ENCODE data around the gene PPP1R7.

Gene PPP1R7

DNA sequence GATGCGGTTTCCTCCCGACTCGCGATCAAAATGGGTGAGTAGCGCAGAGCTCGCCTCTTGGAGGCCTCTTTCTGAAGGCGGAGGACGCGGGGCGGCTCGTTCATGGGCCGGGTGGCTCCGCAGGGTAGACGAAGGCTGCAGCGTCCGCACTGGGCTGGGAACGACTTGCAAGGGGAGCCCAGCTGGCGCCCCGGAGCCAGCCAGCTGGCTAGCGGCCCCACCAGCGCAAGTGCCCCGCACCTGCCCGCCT is 667 bp upstream of the PPP1R7 start:
- ChIA-PET CTCF (interaction anchor here (0.9 kb wide), 1 partner anchor 140 kb away, joined by 3 read pairs; no protein-coding TSS in a partner anchor), POLR2A (interaction anchor here (0.6 to 2.7 kb wide), 15 partner anchors 9 to 553 kb away, joined by 3 to 13 read pairs (median 3); partner anchors contain the start of genes ING5 and MTERF4)
- H3K4me3 ChIP-seq (ENCODE audit: low read depth, low read length): peak overlapping the region; percentile 94
- TF ChIP-seq ZBTB8A (tag by site-specific recombination; IDR thresholded peaks at IDR 0.05) (peak; percentile 35; the same call in 1 of the 2 replicates), ZBTB20 (tag by site-specific recombination; IDR thresholded peaks at IDR 0.05) (peak; percentile 51; the same call in 1 of the 2 replicates), ZNF221 (tag by site-specific recombination; IDR thresholded peaks at IDR 0.05; ENCODE audit: borderline replicate concordance) (no peak), GLIS2 (tag by site-specific recombination; IDR thresholded peaks at IDR 0.05) (0 out of 2 replicates have a peak, but pooled peaks have one; percentile 26), EGR2 (tag by site-specific recombination; IDR thresholded peaks at IDR 0.05; ENCODE audit: low read depth) (0 out of 2 replicates have a peak, but pooled peaks have one; percentile 17), PRDM10 (tag by site-specific recombination; IDR thresholded peaks at IDR 0.05) (0 out of 2 replicates have a peak, but pooled peaks have one; percentile 4), ZNF133 (tag by site-specific recombination; IDR thresholded peaks at IDR 0.05) (peak; percentile 29; the same call in 1 of the 2 replicates), ZNF423 (tag by site-specific recombination; IDR thresholded peaks at IDR 0.05) (0 out of 2 replicates have a peak, but pooled peaks have one; percentile 34), TCF7L2 (IDR thresholded peaks at IDR 0.05; ENCODE audit: borderline replicate concordance, low read depth, low read length) (0 out of 2 replicates have a peak, but pooled peaks have one; percentile 8), ZNF837 (tag by site-specific recombination; IDR thresholded peaks at IDR 0.05) (no peak)
- no peaks in the 10 kb centered on the region for H3K9me3 ChIP-seq (ENCODE audit: control insufficient read depth, insufficient read depth, low read depth, low read length)
- H3K36me3 ChIP-seq (ENCODE audit: control insufficient read depth in 2 of 2, insufficient read depth in 1 of 2, low read length in 2 of 2): peaks cover 0 to 16% of the 10 kb centered on the region in 2 experiments; a peak in 2 of 3 replicates
- no peaks in the 10 kb centered on the region for H3K4me1 ChIP-seq (ENCODE audit: control insufficient read depth, insufficient read depth, low read length)
- peak overlapping the region; percentile 48; the same call in 1 of the 2 replicates for H3K27ac ChIP-seq (ENCODE audit: extremely low read depth, low read depth, low read length)

DNA sequence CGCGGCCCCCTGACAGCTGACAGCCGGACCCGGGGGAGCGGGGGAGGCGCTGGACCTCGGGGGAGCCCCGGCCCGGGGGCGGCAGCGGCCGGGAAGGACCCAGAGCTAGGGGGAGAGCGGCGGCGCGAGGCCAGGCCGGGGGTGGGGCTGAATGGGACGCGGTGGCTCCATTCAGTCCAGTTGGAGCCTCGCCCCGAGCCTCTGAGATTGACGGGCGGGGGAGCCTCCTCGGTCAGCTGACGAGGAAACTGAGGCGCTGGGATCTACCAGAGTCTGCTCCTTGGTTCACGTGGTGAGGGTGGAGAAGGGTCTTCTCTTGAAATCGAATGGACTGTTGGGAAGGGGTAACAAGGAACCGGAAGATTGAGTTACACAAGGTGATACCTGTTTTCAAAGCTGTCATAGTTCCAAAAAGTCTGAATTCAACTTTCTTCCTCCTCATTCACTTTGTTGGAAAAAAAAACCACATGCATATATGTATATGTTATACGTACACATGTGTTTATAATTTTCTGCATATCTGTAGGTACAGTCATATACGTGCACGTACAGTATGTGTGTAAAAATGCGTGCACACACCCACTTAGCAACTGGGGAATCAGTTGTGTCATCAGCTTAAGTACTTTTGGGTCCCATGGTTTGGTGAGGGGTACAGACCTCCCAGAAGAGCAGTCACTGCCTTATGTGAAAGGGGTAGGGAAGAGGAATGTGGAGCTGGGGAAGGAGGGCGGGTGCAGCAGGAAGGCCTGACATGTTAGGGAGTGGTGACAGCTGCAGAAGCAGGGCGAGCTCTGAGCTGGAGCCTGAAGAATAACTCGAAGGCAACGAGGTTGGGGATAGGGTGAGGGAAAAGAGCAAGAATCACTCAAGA is 628 bp downstream of the PPP1R7 start:
- CTCF ChIA-PET: interaction anchor here (1.3 kb wide), 1 partner anchor 73 kb away, joined by 4 read pairs; no protein-coding TSS in a partner anchor
- Histone ChIP-seq H3K27ac (ENCODE audit: extremely low read depth, low read depth, low read length) (peak overlapping the region; percentile 73; the same call in 1 of the 2 replicates), H3K36me3 (ENCODE audit: control insufficient read depth in 2 of 2, insufficient read depth in 1 of 2, low read length in 2 of 2) (peaks cover 0 to 25% of the 10 kb centered on the region in 2 experiments; a peak in 2 of 3 replicates), H3K9me3 (ENCODE audit: control insufficient read depth, insufficient read depth, low read depth, low read length) (no peaks in the 10 kb centered on the region), H3K4me1 (ENCODE audit: control insufficient read depth, insufficient read depth, low read length) (no peaks in the 10 kb centered on the region), H3K4me3 (ENCODE audit: low read depth, low read length) (peak overlapping the region; percentile 94)
- POLR2A ChIA-PET: interaction anchor here (1.2 to 2.7 kb wide), 4 partner anchors 13 to 150 kb away, joined by 3 to 13 read pairs (median 4); partner anchors contain the start of gene MTERF4
- no peak for TF ChIP-seq HOXD13 (CRISPR knock-in tag; IDR thresholded peaks at IDR 0.05; ENCODE audit: borderline replicate concordance)
- 0 out of 2 replicates have a peak, but pooled peaks have one; percentile 10 for TF ChIP-seq ZSCAN30 (tag by site-specific recombination; IDR thresholded peaks at IDR 0.05)
- TF ChIP-seq RBAK (tag by site-specific recombination; IDR thresholded peaks at IDR 0.05): no peak
- no peak for TF ChIP-seq ZNF626 (tag by site-specific recombination; IDR thresholded peaks at IDR 0.05)
- TF ChIP-seq GLIS2 (tag by site-specific recombination; IDR thresholded peaks at IDR 0.05): peak; percentile 32; the same call in 1 of the 2 replicates
- 0 out of 2 replicates have a peak, but pooled peaks have one; percentile 43 for TF ChIP-seq ZNF660 (tag by site-specific recombination; IDR thresholded peaks at IDR 0.05)
- TF ChIP-seq ZNF514 (tag by site-specific recombination; IDR thresholded peaks at IDR 0.05): no peak
- TF ChIP-seq, protein P1, sequence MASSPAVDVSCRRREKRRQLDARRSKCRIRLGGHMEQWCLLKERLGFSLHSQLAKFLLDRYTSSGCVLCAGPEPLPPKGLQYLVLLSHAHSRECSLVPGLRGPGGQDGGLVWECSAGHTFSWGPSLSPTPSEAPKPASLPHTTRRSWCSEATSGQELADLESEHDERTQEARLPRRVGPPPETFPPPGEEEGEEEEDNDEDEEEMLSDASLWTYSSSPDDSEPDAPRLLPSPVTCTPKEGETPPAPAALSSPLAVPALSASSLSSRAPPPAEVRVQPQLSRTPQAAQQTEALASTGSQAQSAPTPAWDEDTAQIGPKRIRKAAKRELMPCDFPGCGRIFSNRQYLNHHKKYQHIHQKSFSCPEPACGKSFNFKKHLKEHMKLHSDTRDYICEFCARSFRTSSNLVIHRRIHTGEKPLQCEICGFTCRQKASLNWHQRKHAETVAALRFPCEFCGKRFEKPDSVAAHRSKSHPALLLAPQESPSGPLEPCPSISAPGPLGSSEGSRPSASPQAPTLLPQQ (tag by site-specific recombination; IDR thresholded peaks at IDR 0.05): peak; percentile 18; the same call in 1 of the 2 replicates
